Hepatocyte (in vitro differentiated cells): Measurements from ENCODE around the gene MACROD2.

Source experiments
- CTCF ChIP-seq: fragments of 200-600 bp; sonication (generic); IDR thresholded peaks from 2 replicates; pipeline ENCODE4 v1.5.1; 2016; ENCODE audit warnings: antibody characterized with exemption, mild to moderate bottlenecking; ENCODE audit not compliant: poor library complexity
- EZH2 ChIP-seq: fragments of 200-600 bp; sonication (generic); IDR thresholded peaks from 2 replicates; pipeline ENCODE4 v1.6.1; 2016; ENCODE audit warnings: antibody characterized with exemption, mild to moderate bottlenecking, borderline replicate concordance
- EZH2phosphoT487 ChIP-seq: fragments of 200-600 bp; sonication (generic); IDR thresholded peaks from one replicate; pipeline ENCODE4 v1.6.1; 2018; ENCODE audit warnings: antibody characterized with exemption, mild to moderate bottlenecking, low read depth, moderate library complexity; ENCODE audit not compliant: unreplicated experiment, severe bottlenecking

GRCh38 chr20:14413835-14414234, 418.5 kb downstream of the MACROD2 start:
- TF ChIP-seq CTCF: no peak
- no peak for TF ChIP-seq EZH2phosphoT487
- TF ChIP-seq EZH2: no peak
